Liver (tissue), 9 donors: ENCODE measurements around the gene GLIS1. TPM values are rescaled to one million over a fixed set of nuclear protein-coding genes. Genes with fewer than 3 reads are reported as not detected.

ENCODE experiments used
- DNase-seq: peaks from one replicate; pipeline ENCODE4 v3.0.0-alpha.2; 2017; ENCODE audit warnings: low spot score
- H3K27ac ChIP-seq, 2 donors: one replicate each; pipeline ENCODE4 v1.7.0; 2013; ENCODE audit warnings: inconsistent platforms in 2 of 2, low read length in 2 of 2, control low read depth in 1 of 2, low read depth in 1 of 2, mild to moderate bottlenecking in 1 of 2
- H3K27me3 ChIP-seq, 4 donors: one replicate each; pipeline versions ENCODE4 v1.6.1 to v1.7.0; 2013; ENCODE audit warnings: low read length in 3 of 4, inconsistent platforms in 1 of 4, mild to moderate bottlenecking in 1 of 4, moderate library complexity in 1 of 4; ENCODE audit not compliant: control insufficient read depth in 4 of 4, insufficient read depth in 4 of 4
- H3K36me3 ChIP-seq, 4 donors: one replicate each; pipeline versions ENCODE4 v1.6.1 to v1.7.0; 2013; ENCODE audit warnings: low read length in 3 of 4, mild to moderate bottlenecking in 3 of 4, low read depth in 1 of 4, moderate library complexity in 1 of 4; ENCODE audit not compliant: control insufficient read depth in 4 of 4, insufficient read depth in 3 of 4
- H3K4me1 ChIP-seq, 4 donors: one replicate each; pipeline versions ENCODE4 v1.6.1 to v1.7.0; 2013; ENCODE audit warnings: low read length in 3 of 4, mild to moderate bottlenecking in 3 of 4, moderate library complexity in 1 of 4; ENCODE audit not compliant: control insufficient read depth in 4 of 4, insufficient read depth in 4 of 4
- H3K4me3 ChIP-seq, 3 donors: one replicate each; pipeline versions ENCODE4 v1.6.1 to v1.7.0; 2013; ENCODE audit warnings: low read length in 3 of 3, control low read depth in 1 of 3, low read depth in 1 of 3, mild to moderate bottlenecking in 1 of 3
- H3K9ac ChIP-seq, 2 donors: one replicate each; pipeline ENCODE4 v1.7.0; 2013; ENCODE audit warnings: low read length in 2 of 2, mild to moderate bottlenecking in 2 of 2, moderate library complexity in 2 of 2, control low read depth in 1 of 2, low read depth in 1 of 2
- H3K9me3 ChIP-seq, 4 donors: one replicate each; pipeline versions ENCODE4 v1.6.1 to v1.7.0; 2013; ENCODE audit warnings: low read length in 3 of 4; ENCODE audit not compliant: control insufficient read depth in 4 of 4
- EGR1 ChIP-seq, 2 donors: IDR thresholded peaks; 2 replicates each; pipeline ENCODE4 v1.6.1; 2016 to 2018; ENCODE audit warnings: antibody characterized with exemption in 2 of 2, low read depth in 2 of 2
- FOXA1 ChIP-seq: IDR thresholded peaks from 2 replicates; pipeline ENCODE4 v1.6.1; 2016; ENCODE audit warnings: antibody characterized with exemption
- FOXA2 ChIP-seq: IDR thresholded peaks from 2 replicates; pipeline ENCODE4 v1.6.1; 2016; ENCODE audit warnings: antibody characterized with exemption
- GABPA ChIP-seq, 2 donors: IDR thresholded peaks in 1 of 2; conservative IDR thresholded peaks in 1 of 2; 2 replicates each; pipeline ENCODE4 v1.6.1; 2016; ENCODE audit warnings: antibody characterized with exemption in 2 of 2, mild to moderate bottlenecking in 1 of 2, moderate library complexity in 1 of 2
- HNF4A ChIP-seq, 2 donors: conservative IDR thresholded peaks; 2 replicates each; pipeline ENCODE4 v1.6.1; 2016; ENCODE audit warnings: antibody characterized with exemption in 2 of 2, mild to moderate bottlenecking in 2 of 2
- HNF4G ChIP-seq: IDR thresholded peaks from 2 replicates; pipeline ENCODE4 v1.6.1; 2016; ENCODE audit warnings: antibody characterized with exemption
- JUND ChIP-seq, 2 donors: IDR thresholded peaks; 2 replicates each; pipeline ENCODE4 v1.6.1; 2016; ENCODE audit warnings: antibody characterized with exemption in 2 of 2
- NR2F2 ChIP-seq: IDR thresholded peaks from 2 replicates; pipeline ENCODE4 v1.6.1; 2016; ENCODE audit warnings: antibody characterized with exemption
- RAD21 ChIP-seq, 2 donors: IDR thresholded peaks; 2 replicates each; pipeline ENCODE4 v1.6.1; 2016; ENCODE audit warnings: antibody characterized with exemption in 2 of 2, mild to moderate bottlenecking in 2 of 2
- SP1 ChIP-seq: IDR thresholded peaks from 2 replicates; pipeline ENCODE4 v1.6.1; 2018; ENCODE audit warnings: antibody characterized with exemption, mild to moderate bottlenecking
- TAF1 ChIP-seq: conservative IDR thresholded peaks from 2 replicates; pipeline ENCODE4 v1.6.1; 2016; ENCODE audit warnings: antibody characterized with exemption, mild to moderate bottlenecking
- YY1 ChIP-seq: IDR thresholded peaks from 2 replicates; pipeline ENCODE4 v1.6.1; 2016; ENCODE audit warnings: antibody characterized with exemption, mild to moderate bottlenecking
- WGBS: extraction: QIAGEN DNeasy Blood & Tissue Kit; methylation state at CpG from one replicate; pipeline ENCODE4 v1.1.7; 2013; 5-methylcytosine and 5-hydroxymethylcytosine counted together
- polyA plus RNA-seq, 2 donors: library from polyadenylated mRNA; stranded (reverse) in 1 of 2; unstranded in 1 of 2; fragments of 200-250 nt in 1 of 2; fragments of >200 nt in 1 of 2; fragmentation: Nextera tagmentation in 1 of 2; extraction: Ambion mirVana in 1 of 2; gene quantifications; one replicate each; pipeline versions ENCODE4 v1.2.1 to v1.2.3, GENCODE V29; 2013 to 2015
- total RNA-seq, 2 donors: library from RNA; depleted of rRNA; stranded (reverse); fragments of >200 nt; gene quantifications; one replicate each; pipeline ENCODE4 v1.2.3, GENCODE V29; 2014
- TF ChIP-seq, protein P1 (sequence below): fragments of 150-350 bp; IDR thresholded peaks from 2 replicates; pipeline ENCODE4 v1.5.1; 2017; ENCODE audit warnings: improper control_type of control experiment, low read depth, low read length; ENCODE audit not compliant: missing input control
- TF ChIP-seq, protein P2 (sequence below): IDR thresholded peaks from 2 replicates; pipeline ENCODE4 v1.6.1; 2016; ENCODE audit warnings: antibody characterized with exemption
- TF ChIP-seq, protein P3 (sequence below): IDR thresholded peaks from 2 replicates; pipeline ENCODE4 v1.6.1; 2016; ENCODE audit warnings: antibody characterized with exemption, mild to moderate bottlenecking
- TF ChIP-seq, protein P4 (sequence below): IDR thresholded peaks from 2 replicates; pipeline ENCODE4 v1.6.1; 2016; ENCODE audit warnings: antibody characterized with exemption
- donor health status: healthy.
- donor health status: healthy.
- donor health status: healthy.
- donor health status: healthy.
- donor health status: healthy.

The GLIS1 gene
- total and polyA plus RNA-seq, 4 donors = under 0.01 to 0.05 TPM; not detected in 2

DNA sequence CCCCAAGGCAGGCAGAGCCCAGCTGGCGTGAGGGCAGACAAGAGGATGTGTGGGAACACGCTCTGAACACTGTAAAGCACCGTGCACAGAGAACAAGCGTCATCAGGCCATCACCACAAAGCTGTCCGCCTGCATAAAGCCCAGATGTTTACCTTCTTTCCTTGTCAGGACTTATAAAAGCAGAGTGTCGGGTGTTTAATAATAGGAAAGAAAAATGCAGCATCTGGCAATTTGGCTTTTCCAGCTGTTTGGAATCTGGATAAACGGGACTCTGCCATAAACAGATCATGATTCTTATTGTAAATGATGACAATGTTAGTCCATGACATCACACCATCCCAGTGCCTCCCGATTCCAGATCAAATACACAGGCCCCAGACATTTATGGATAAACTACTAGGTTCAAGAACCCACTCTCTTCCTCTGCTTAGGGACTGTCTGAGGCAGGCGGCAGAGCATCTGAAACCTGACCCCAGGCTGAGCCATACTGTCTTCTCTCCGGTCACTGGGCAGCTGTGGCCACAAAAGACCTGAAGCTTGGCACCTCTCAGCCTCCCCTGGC lies 4.2 kb downstream of the GLIS1 start:
- Histone ChIP-seq H3K27ac (no peak overlapping the region), H3K27me3 (peaks cover 4 to 15% (median 5%) of the 10 kb centered on the region in 4 donors), H3K9me3 (peaks cover 0 to 2% (median 0%) of the 10 kb centered on the region in 4 donors), H3K4me1 (peaks cover 13 to 22% (median 15%) of the 10 kb centered on the region in 4 donors), H3K4me3 (no peak overlapping the region), H3K36me3 (no peaks in the 10 kb centered on the region), H3K9ac (no peak overlapping the region)
- no peak for TF ChIP-seq HNF4A (conservative IDR thresholded peaks at IDR 0.05)
- no peak for TF ChIP-seq NR2F2
- TF ChIP-seq FOXA1 = no peak
- TF ChIP-seq, protein P1, sequence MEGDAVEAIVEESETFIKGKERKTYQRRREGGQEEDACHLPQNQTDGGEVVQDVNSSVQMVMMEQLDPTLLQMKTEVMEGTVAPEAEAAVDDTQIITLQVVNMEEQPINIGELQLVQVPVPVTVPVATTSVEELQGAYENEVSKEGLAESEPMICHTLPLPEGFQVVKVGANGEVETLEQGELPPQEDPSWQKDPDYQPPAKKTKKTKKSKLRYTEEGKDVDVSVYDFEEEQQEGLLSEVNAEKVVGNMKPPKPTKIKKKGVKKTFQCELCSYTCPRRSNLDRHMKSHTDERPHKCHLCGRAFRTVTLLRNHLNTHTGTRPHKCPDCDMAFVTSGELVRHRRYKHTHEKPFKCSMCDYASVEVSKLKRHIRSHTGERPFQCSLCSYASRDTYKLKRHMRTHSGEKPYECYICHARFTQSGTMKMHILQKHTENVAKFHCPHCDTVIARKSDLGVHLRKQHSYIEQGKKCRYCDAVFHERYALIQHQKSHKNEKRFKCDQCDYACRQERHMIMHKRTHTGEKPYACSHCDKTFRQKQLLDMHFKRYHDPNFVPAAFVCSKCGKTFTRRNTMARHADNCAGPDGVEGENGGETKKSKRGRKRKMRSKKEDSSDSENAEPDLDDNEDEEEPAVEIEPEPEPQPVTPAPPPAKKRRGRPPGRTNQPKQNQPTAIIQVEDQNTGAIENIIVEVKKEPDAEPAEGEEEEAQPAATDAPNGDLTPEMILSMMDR = no peak
- TF ChIP-seq, protein P2, sequence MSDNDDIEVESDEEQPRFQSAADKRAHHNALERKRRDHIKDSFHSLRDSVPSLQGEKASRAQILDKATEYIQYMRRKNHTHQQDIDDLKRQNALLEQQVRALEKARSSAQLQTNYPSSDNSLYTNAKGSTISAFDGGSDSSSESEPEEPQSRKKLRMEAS = no peak
- no peak for TF ChIP-seq HNF4G
- TF ChIP-seq GABPA (IDR thresholded peaks at IDR 0.05 in 1 of 2, conservative IDR thresholded peaks at IDR 0.05 in 1 of 2) = no peak
- TF ChIP-seq JUND (IDR thresholded peaks at IDR 0.05) = no peak
- no peak for TF ChIP-seq TAF1
- TF ChIP-seq RAD21 (IDR thresholded peaks at IDR 0.05) = no peak
- TF ChIP-seq, protein P3, sequence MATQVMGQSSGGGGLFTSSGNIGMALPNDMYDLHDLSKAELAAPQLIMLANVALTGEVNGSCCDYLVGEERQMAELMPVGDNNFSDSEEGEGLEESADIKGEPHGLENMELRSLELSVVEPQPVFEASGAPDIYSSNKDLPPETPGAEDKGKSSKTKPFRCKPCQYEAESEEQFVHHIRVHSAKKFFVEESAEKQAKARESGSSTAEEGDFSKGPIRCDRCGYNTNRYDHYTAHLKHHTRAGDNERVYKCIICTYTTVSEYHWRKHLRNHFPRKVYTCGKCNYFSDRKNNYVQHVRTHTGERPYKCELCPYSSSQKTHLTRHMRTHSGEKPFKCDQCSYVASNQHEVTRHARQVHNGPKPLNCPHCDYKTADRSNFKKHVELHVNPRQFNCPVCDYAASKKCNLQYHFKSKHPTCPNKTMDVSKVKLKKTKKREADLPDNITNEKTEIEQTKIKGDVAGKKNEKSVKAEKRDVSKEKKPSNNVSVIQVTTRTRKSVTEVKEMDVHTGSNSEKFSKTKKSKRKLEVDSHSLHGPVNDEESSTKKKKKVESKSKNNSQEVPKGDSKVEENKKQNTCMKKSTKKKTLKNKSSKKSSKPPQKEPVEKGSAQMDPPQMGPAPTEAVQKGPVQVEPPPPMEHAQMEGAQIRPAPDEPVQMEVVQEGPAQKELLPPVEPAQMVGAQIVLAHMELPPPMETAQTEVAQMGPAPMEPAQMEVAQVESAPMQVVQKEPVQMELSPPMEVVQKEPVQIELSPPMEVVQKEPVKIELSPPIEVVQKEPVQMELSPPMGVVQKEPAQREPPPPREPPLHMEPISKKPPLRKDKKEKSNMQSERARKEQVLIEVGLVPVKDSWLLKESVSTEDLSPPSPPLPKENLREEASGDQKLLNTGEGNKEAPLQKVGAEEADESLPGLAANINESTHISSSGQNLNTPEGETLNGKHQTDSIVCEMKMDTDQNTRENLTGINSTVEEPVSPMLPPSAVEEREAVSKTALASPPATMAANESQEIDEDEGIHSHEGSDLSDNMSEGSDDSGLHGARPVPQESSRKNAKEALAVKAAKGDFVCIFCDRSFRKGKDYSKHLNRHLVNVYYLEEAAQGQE = no peak
- TF ChIP-seq, protein P4, sequence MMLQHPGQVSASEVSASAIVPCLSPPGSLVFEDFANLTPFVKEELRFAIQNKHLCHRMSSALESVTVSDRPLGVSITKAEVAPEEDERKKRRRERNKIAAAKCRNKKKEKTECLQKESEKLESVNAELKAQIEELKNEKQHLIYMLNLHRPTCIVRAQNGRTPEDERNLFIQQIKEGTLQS = no peak
- no peak for TF ChIP-seq EGR1 (IDR thresholded peaks at IDR 0.05; ENCODE audit: low read depth in 2 of 2)
- no peak for TF ChIP-seq SP1
- TF ChIP-seq YY1 = no peak
- no peak for DNase-seq
- 77% methylated on average over 10 of the region's 10 CpGs for WGBS

DNA sequence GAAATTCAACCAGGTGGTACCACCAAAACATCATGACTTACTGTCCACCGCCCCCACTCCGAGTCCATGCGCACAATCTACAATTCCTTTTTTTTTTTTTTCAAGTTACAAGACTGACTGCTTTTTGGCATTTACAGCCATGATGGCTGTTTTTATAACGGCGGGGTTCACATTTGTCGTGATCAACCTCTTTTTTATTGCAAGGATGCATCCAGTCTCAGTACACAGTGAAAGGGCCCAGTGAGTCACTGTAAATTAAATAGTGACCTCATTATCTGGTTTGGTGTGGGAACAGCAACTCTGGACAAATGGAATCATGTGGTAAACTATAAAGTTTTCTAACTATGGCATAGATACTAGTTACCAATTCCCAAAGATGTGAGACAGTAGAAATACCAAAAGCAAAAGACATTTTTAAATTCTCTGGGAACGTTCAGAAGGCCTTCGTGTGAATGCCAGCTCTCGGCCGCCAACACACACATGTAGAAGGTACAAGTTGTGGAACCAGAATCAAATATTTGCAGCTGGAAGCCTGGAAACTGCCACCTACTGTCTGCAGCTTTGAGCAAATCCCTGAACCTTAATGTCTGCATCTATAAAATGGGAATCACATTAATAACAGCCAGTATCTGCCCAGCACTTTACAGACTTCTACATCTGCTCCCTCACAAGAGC lies 4.9 kb downstream of the GLIS1 start:
- TF ChIP-seq FOXA2 = no peak
- TF ChIP-seq JUND (IDR thresholded peaks at IDR 0.05) = no peak
- TF ChIP-seq GABPA (IDR thresholded peaks at IDR 0.05 in 1 of 2, conservative IDR thresholded peaks at IDR 0.05 in 1 of 2) = no peak
- TF ChIP-seq EGR1 (IDR thresholded peaks at IDR 0.05; ENCODE audit: low read depth in 2 of 2) = no peak
- no peak for TF ChIP-seq TAF1
- TF ChIP-seq, protein P2 = no peak
- Histone ChIP-seq H3K4me1 (peaks cover 9 to 15% (median 12%) of the 10 kb centered on the region in 4 donors), H3K36me3 (no peaks in the 10 kb centered on the region), H3K9me3 (peaks cover 0 to 2% (median 0%) of the 10 kb centered on the region in 4 donors), H3K4me3 (no peak overlapping the region), H3K27ac (no peak overlapping the region), H3K27me3 (peaks cover 3 to 10% (median 4%) of the 10 kb centered on the region in 4 donors), H3K9ac (no peak overlapping the region)
- no peak for DNase-seq
- 89% methylated on average over 10 of the region's 10 CpGs for WGBS
